ENCODE results near the gene RGS19. TPM values are rescaled to one million over a fixed set of nuclear protein-coding genes. Genes with fewer than 3 reads are reported as not detected.

RGS19 gene
- total RNA-seq, 1 donor from 2014 or later = 21.8 TPM

DNA sequence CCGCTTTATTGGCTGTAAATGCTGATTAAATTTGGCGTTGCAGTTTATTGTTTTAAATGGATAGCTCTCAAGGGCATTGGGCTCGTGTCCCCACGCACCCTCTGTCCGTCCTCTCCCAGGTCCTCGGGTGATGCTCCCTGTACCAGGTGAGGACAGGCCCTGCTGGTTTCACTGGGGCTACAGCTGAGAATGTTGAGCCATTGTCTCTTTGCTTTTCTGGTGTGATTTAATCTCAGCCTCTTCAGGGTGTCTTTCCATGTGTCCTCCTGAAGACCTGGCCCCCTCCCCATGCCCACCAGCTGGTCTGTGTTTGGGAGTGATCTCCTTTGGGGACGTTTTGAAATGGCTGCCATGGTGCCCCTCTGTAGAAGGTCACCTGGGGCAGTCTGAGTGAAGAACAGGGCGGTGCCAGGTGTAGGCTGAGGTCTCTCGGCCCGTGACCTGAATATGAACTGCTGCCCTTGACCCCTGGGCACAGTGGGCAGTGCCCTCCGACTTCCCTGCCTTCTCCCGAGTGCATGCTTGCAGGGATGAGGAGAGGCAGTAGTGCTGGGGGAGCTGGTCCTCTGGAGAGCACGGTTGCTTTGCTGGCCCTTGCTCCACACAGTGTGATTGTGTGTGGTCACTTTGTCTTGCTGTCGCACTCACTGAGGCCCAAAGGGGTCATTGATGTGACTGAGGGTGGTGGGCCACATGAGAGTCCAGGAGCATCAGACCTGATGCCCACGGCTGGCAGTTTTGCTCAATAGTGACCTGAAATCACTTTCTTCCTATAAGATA lies 55.8 kb downstream of the RGS19 start:
- H3K4me3 ChIP-seq (ENCODE audit: low read depth, low read length) = no peak overlapping the region
- TF ChIP-seq CTCF (conservative IDR thresholded peaks at IDR 0.05; ENCODE audit: low read depth, low read length) = no peak
- no peak for DNase-seq (ENCODE audit: low read depth)

Other genes starting within 250 kb of the RGS19 start
- gene ZBTB46, start 248.3 kb downstream of the RGS19 start, total RNA-seq = 0.58 and 0.72 TPM in 2 replicates
- gene ABHD16B, start 218.0 kb downstream of the RGS19 start, total RNA-seq = not detected in 2 replicates
- gene TPD52L2, start 214.2 kb downstream of the RGS19 start, total RNA-seq = 112 and 128 TPM in 2 replicates
- 46.1 and 46.4 TPM in 2 replicates for gene DNAJC5, start 184.4 kb downstream of the RGS19 start, total RNA-seq
- 16.2 and 35.7 TPM in 2 replicates for gene UCKL1, start 123.1 kb downstream of the RGS19 start, total RNA-seq
- gene ZNF512B, start 109.6 kb downstream of the RGS19 start, total RNA-seq = 5.2 and 6.9 TPM in 2 replicates
- 9.5 and 10.8 TPM in 2 replicates for gene SAMD10, start 99.9 kb downstream of the RGS19 start, total RNA-seq
- gene PRPF6, start 98.4 kb downstream of the RGS19 start, total RNA-seq = 56.6 and 62.4 TPM in 2 replicates
- gene C20orf204, start 43.3 kb downstream of the RGS19 start, total RNA-seq = under 0.01 TPM in 1 of 2 replicates, not detected in the other
- not detected in 2 replicates for gene SOX18, start 29.9 kb downstream of the RGS19 start, total RNA-seq
- gene TCEA2, start 16.3 kb downstream of the RGS19 start, total RNA-seq = 11.9 and 14.6 TPM in 2 replicates
- 0.06 and 0.36 TPM in 2 replicates for gene OPRL1, start 564 bp upstream of the RGS19 start, total RNA-seq
- not detected in 2 replicates for gene LKAAEAR1, start 4.9 kb upstream of the RGS19 start, total RNA-seq
- not detected in 2 replicates for gene NPBWR2, start 28.0 kb upstream of the RGS19 start, total RNA-seq
- not detected in 2 replicates for gene MYT1, start 84.9 kb upstream of the RGS19 start, total RNA-seq
- 15.9 and 44.7 TPM in 2 replicates for gene PCMTD2, start 176.2 kb upstream of the RGS19 start, total RNA-seq